GM23338 (cell line): ENCODE data around the gene MYO19. TPM values are rescaled to one million over a fixed set of nuclear protein-coding genes. Genes with fewer than 3 reads are reported as not detected.

Experiments
- ATAC-seq: fragments of 200-7000 bp; cut with Tn5 transposase; 3 replicates; pipeline ENCODE4 v1.9.1; 2020
- DNase-seq: peaks from one replicate; pipeline ENCODE4 v3.0.0-alpha.2; 2015; ENCODE audit warnings: low spot score
- H2AFZ ChIP-seq: fragments of 200-600 bp; sonication (generic); 2 replicates; pipeline ENCODE4 v1.8.0; 2016; ENCODE audit warnings: antibody characterized with exemption, mild to moderate bottlenecking, moderate library complexity
- H3F3A ChIP-seq: fragments of 200-600 bp; sonication (generic); replicated peaks from 2 replicates; pipeline ENCODE4 v1.8.0; 2017; ENCODE audit warnings: antibody characterized with exemption, mixed run types, low read depth
- H3K27ac ChIP-seq: fragments of 200-600 bp; sonication (generic); 2 replicates; pipeline ENCODE4 v1.6.1; 2016; ENCODE audit warnings: low read depth
- H3K27me3 ChIP-seq: fragments of 200-600 bp; sonication (generic); 2 replicates; pipeline ENCODE4 v1.8.0; 2016; ENCODE audit warnings: mild to moderate bottlenecking, mixed run types, moderate library complexity; ENCODE audit not compliant: insufficient read depth
- H3K36me3 ChIP-seq: fragments of 200-600 bp; sonication (generic); 2 replicates; pipeline ENCODE4 v1.8.0; 2016; ENCODE audit warnings: mild to moderate bottlenecking; ENCODE audit not compliant: insufficient read depth
- H3K4me1 ChIP-seq: fragments of 200-600 bp; sonication (generic); 2 replicates; pipeline ENCODE4 v1.8.0; 2016; ENCODE audit warnings: mild to moderate bottlenecking, moderate library complexity; ENCODE audit not compliant: insufficient read depth
- H3K4me2 ChIP-seq: fragments of 200-600 bp; sonication (generic); 2 replicates; pipeline ENCODE4 v1.7.1; 2017; ENCODE audit warnings: mixed run types
- H3K4me3 ChIP-seq: fragments of 200-600 bp; sonication (generic); 2 replicates; pipeline ENCODE4 v1.6.1; 2016; ENCODE audit warnings: mixed run types
- H3K79me2 ChIP-seq: fragments of 200-600 bp; sonication (generic); replicated peaks from 2 replicates; pipeline ENCODE4 v1.8.0; 2017; ENCODE audit warnings: mild to moderate bottlenecking; ENCODE audit not compliant: insufficient read depth
- H3K9me2 ChIP-seq: fragments of 200-600 bp; sonication (generic); 2 replicates; pipeline ENCODE4 v1.8.0; 2017; ENCODE audit not compliant: insufficient read depth
- H4K20me1 ChIP-seq: fragments of 200-600 bp; sonication (generic); replicated peaks from 2 replicates; pipeline ENCODE4 v1.8.0; 2017; ENCODE audit warnings: mild to moderate bottlenecking; ENCODE audit not compliant: insufficient read depth
- H3K27ac Mint-ChIP-seq: 2 replicates; pipeline ENCODE4 v1.8.0; 2020; ENCODE audit warnings: inconsistent platforms, mild to moderate bottlenecking, moderate library complexity, mixed read lengths
- H3K27me3 Mint-ChIP-seq: 3 replicates; pipeline ENCODE4 v1.8.0; 2022; ENCODE audit warnings: low read depth, mild to moderate bottlenecking, moderate library complexity, mixed read lengths, inconsistent platforms; ENCODE audit not compliant: insufficient read depth, poor library complexity
- H3K36me3 Mint-ChIP-seq: 3 replicates; pipeline ENCODE4 v1.8.0; 2021; ENCODE audit warnings: low read depth, mild to moderate bottlenecking, inconsistent platforms, moderate library complexity, mixed read lengths
- H3K4me1 Mint-ChIP-seq: 3 replicates; pipeline ENCODE4 v1.8.0; 2020; ENCODE audit warnings: mild to moderate bottlenecking, inconsistent platforms, mixed read lengths
- H3K4me3 Mint-ChIP-seq: 3 replicates; pipeline ENCODE4 v1.8.0; 2021; ENCODE audit warnings: moderate library complexity, mild to moderate bottlenecking, inconsistent platforms, mixed read lengths
- H3K9me3 Mint-ChIP-seq: 3 replicates; pipeline ENCODE4 v1.8.0; 2020; ENCODE audit warnings: moderate library complexity, mild to moderate bottlenecking, inconsistent platforms, mixed read lengths
- CREB1 ChIP-seq: fragments of 250-450 bp; sonication (Bioruptor Pico); IDR thresholded peaks from 2 replicates; pipeline ENCODE4 v1.5.0; 2020; ENCODE audit warnings: low read depth, mild to moderate bottlenecking, moderate library complexity
- EZH2 ChIP-seq: fragments of 200-600 bp; sonication (generic); IDR thresholded peaks from one replicate; pipeline ENCODE4 v1.8.0; 2017; ENCODE audit warnings: antibody characterized with exemption, mild to moderate bottlenecking, low read depth; ENCODE audit not compliant: unreplicated experiment
- EZH2phosphoT487 ChIP-seq: fragments of 200-600 bp; sonication (generic); IDR thresholded peaks from one replicate; pipeline ENCODE4 v1.8.1; 2018; ENCODE audit warnings: antibody characterized with exemption; ENCODE audit not compliant: unreplicated experiment
- JUNB ChIP-seq: IDR thresholded peaks from one replicate; pipeline ENCODE4 v1.6.1; 2016; ENCODE audit warnings: antibody characterized with exemption; ENCODE audit not compliant: unreplicated experiment
- NANOG ChIP-seq: IDR thresholded peaks from 2 replicates; pipeline ENCODE4 v1.6.1; 2016; ENCODE audit warnings: antibody characterized with exemption, borderline replicate concordance
- POLR2AphosphoS5 ChIP-seq: IDR thresholded peaks from 2 replicates; pipeline ENCODE4 v1.6.1; 2016; ENCODE audit warnings: antibody characterized with exemption, low read depth
- REST ChIP-seq: IDR thresholded peaks from one replicate; pipeline ENCODE4 v1.6.1; 2018; ENCODE audit warnings: antibody characterized with exemption; ENCODE audit not compliant: unreplicated experiment
- STAT1 ChIP-seq: IDR thresholded peaks from one replicate; pipeline ENCODE4 v1.6.1; 2016; ENCODE audit warnings: antibody characterized with exemption; ENCODE audit not compliant: unreplicated experiment
- ZNF114 ChIP-seq: fragments of 250-450 bp; sonication (Bioruptor Pico); IDR thresholded peaks from 2 replicates; pipeline ENCODE4 v1.5.0; 2020; ENCODE audit warnings: mild to moderate bottlenecking, moderate library complexity
- ZNF331 ChIP-seq: fragments of 250-450 bp; sonication (Bioruptor Pico); IDR thresholded peaks from 2 replicates; pipeline ENCODE4 v1.5.0; 2020; ENCODE audit warnings: low read depth, mild to moderate bottlenecking, moderate library complexity
- polyA plus RNA-seq: library from polyadenylated mRNA; unstranded; fragments of >200 nt; fragmentation: Nextera tagmentation; extraction: Ambion mirVana; gene quantifications from 2 replicates; pipeline ENCODE4 v1.2.1, GENCODE V29; 2016
- total RNA-seq: library from RNA; depleted of rRNA; stranded (reverse); fragments of >200 nt; shearing (Covaris generic); gene quantifications from 2 replicates; pipeline ENCODE4 v1.2.3, GENCODE V29; 2014
- TF ChIP-seq, protein P1 (sequence below): fragments of 250-450 bp; sonication (Bioruptor Pico); IDR thresholded peaks from 2 replicates; pipeline ENCODE4 v1.5.0; 2020; ENCODE audit warnings: mild to moderate bottlenecking, moderate library complexity
- TF ChIP-seq, protein P2 (sequence below), 2 experiments: fragments of 200-600 bp in 1 of 2; sonication (generic) in 1 of 2; conservative IDR thresholded peaks; 2 replicates each; pipeline versions ENCODE4 v1.5.1 to v1.6.1; 2016 to 2017; ENCODE audit warnings: antibody characterized with exemption in 2 of 2, low read depth in 2 of 2, mild to moderate bottlenecking in 2 of 2, moderate library complexity in 1 of 2

MYO19 gene
- total and polyA plus RNA-seq, 2 experiments from 2014 or later: 37.9 to 150 TPM

- TF ChIP-seq, protein P1, sequence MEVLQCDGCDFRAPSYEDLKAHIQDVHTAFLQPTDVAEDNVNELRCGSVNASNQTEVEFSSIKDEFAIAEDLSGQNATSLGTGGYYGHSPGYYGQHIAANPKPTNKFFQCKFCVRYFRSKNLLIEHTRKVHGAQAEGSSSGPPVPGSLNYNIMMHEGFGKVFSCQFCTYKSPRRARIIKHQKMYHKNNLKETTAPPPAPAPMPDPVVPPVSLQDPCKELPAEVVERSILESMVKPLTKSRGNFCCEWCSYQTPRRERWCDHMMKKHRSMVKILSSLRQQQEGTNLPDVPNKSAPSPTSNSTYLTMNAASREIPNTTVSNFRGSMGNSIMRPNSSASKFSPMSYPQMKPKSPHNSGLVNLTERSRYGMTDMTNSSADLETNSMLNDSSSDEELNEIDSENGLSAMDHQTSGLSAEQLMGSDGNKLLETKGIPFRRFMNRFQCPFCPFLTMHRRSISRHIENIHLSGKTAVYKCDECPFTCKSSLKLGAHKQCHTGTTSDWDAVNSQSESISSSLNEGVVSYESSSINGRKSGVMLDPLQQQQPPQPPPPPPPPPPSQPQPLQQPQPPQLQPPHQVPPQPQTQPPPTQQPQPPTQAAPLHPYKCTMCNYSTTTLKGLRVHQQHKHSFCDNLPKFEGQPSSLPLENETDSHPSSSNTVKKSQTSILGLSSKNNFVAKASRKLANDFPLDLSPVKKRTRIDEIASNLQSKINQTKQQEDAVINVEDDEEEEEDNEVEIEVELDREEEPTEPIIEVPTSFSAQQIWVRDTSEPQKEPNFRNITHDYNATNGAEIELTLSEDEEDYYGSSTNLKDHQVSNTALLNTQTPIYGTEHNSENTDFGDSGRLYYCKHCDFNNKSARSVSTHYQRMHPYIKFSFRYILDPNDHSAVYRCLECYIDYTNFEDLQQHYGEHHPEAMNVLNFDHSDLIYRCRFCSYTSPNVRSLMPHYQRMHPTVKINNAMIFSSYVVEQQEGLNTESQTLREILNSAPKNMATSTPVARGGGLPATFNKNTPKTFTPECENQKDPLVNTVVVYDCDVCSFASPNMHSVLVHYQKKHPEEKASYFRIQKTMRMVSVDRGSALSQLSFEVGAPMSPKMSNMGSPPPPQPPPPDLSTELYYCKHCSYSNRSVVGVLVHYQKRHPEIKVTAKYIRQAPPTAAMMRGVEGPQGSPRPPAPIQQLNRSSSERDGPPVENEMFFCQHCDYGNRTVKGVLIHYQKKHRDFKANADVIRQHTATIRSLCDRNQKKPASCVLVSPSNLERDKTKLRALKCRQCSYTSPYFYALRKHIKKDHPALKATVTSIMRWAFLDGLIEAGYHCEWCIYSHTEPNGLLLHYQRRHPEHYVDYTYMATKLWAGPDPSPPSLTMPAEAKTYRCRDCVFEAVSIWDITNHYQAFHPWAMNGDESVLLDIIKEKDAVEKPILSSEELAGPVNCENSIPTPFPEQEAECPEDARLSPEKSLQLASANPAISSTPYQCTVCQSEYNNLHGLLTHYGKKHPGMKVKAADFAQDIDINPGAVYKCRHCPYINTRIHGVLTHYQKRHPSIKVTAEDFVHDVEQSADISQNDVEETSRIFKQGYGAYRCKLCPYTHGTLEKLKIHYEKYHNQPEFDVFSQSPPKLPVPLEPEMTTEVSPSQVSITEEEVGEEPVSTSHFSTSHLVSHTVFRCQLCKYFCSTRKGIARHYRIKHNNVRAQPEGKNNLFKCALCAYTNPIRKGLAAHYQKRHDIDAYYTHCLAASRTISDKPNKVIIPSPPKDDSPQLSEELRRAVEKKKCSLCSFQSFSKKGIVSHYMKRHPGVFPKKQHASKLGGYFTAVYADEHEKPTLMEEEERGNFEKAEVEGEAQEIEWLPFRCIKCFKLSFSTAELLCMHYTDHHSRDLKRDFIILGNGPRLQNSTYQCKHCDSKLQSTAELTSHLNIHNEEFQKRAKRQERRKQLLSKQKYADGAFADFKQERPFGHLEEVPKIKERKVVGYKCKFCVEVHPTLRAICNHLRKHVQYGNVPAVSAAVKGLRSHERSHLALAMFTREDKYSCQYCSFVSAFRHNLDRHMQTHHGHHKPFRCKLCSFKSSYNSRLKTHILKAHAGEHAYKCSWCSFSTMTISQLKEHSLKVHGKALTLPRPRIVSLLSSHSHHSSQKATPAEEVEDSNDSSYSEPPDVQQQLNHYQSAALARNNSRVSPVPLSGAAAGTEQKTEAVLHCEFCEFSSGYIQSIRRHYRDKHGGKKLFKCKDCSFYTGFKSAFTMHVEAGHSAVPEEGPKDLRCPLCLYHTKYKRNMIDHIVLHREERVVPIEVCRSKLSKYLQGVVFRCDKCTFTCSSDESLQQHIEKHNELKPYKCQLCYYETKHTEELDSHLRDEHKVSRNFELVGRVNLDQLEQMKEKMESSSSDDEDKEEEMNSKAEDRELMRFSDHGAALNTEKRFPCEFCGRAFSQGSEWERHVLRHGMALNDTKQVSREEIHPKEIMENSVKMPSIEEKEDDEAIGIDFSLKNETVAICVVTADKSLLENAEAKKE (CRISPR knock-in tag): no peak
- TF ChIP-seq STAT1: no peak
- TF ChIP-seq EZH2phosphoT487: no peak
- TF ChIP-seq, protein P2, sequence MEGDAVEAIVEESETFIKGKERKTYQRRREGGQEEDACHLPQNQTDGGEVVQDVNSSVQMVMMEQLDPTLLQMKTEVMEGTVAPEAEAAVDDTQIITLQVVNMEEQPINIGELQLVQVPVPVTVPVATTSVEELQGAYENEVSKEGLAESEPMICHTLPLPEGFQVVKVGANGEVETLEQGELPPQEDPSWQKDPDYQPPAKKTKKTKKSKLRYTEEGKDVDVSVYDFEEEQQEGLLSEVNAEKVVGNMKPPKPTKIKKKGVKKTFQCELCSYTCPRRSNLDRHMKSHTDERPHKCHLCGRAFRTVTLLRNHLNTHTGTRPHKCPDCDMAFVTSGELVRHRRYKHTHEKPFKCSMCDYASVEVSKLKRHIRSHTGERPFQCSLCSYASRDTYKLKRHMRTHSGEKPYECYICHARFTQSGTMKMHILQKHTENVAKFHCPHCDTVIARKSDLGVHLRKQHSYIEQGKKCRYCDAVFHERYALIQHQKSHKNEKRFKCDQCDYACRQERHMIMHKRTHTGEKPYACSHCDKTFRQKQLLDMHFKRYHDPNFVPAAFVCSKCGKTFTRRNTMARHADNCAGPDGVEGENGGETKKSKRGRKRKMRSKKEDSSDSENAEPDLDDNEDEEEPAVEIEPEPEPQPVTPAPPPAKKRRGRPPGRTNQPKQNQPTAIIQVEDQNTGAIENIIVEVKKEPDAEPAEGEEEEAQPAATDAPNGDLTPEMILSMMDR (conservative IDR thresholded peaks at IDR 0.05; ENCODE audit: low read depth in 2 of 2): no peak
- no peak for TF ChIP-seq NANOG
Observed at GRCh38 chr17:36474571-36474970, 60.1 kb downstream of the MYO19 start (continued).

- Histone ChIP-seq H3F3A (no peaks in the 10 kb centered on the region), H3K79me2 (no peaks in the 10 kb centered on the region), H2AFZ (no peak overlapping the region), H3K27ac (no peak overlapping the region), H3K4me3 (no peak overlapping the region), H3K4me1 (no peaks in the 10 kb centered on the region), H3K36me3 (no peaks in the 10 kb centered on the region), H3K4me2 (no peak overlapping the region), H4K20me1 (no peaks in the 10 kb centered on the region; the same call in 1 of the 2 replicates), H3K27me3 (peaks cover 20% of the 10 kb centered on the region), H3K9me2 (no peaks in the 10 kb centered on the region; the same call in 1 of the 2 replicates)
- peaks cover 4% of the 10 kb centered on the region; the same call in 1 of the 3 replicates for H3K4me1 Mint-ChIP-seq
- ATAC-seq (no peak), DNase-seq (no peak)
- peaks cover 2% of the 10 kb centered on the region; the same call in 1 of the 3 replicates for H3K9me3 Mint-ChIP-seq
- peaks cover 17% of the 10 kb centered on the region for H3K27me3 Mint-ChIP-seq
- H3K4me3 Mint-ChIP-seq: no peak overlapping the region
- H3K27ac Mint-ChIP-seq: no peak overlapping the region
- no peaks in the 10 kb centered on the region for H3K36me3 Mint-ChIP-seq
- TF ChIP-seq EZH2phosphoT487 (no peak), ZNF331 (no peak), EZH2 (no peak), ZNF114 (no peak), REST (no peak), JUNB (no peak), POLR2AphosphoS5 (no peak), CREB1 (CRISPR knock-in tag) (no peak), STAT1 (no peak)
- TF ChIP-seq, protein P2 (conservative IDR thresholded peaks at IDR 0.05; ENCODE audit: low read depth in 2 of 2): no peak
Observed at GRCh38 chr17:36470499-36470898, 64.2 kb downstream of the MYO19 start.
